ENCODE measurements around the gene CCDC57.
"Not testable (repeated sequence)": the region's sequence is repeated elsewhere in the genome, so short reads cannot be mapped to it uniquely, and the experiment has no call there.

The CCDC57 gene, protein sequence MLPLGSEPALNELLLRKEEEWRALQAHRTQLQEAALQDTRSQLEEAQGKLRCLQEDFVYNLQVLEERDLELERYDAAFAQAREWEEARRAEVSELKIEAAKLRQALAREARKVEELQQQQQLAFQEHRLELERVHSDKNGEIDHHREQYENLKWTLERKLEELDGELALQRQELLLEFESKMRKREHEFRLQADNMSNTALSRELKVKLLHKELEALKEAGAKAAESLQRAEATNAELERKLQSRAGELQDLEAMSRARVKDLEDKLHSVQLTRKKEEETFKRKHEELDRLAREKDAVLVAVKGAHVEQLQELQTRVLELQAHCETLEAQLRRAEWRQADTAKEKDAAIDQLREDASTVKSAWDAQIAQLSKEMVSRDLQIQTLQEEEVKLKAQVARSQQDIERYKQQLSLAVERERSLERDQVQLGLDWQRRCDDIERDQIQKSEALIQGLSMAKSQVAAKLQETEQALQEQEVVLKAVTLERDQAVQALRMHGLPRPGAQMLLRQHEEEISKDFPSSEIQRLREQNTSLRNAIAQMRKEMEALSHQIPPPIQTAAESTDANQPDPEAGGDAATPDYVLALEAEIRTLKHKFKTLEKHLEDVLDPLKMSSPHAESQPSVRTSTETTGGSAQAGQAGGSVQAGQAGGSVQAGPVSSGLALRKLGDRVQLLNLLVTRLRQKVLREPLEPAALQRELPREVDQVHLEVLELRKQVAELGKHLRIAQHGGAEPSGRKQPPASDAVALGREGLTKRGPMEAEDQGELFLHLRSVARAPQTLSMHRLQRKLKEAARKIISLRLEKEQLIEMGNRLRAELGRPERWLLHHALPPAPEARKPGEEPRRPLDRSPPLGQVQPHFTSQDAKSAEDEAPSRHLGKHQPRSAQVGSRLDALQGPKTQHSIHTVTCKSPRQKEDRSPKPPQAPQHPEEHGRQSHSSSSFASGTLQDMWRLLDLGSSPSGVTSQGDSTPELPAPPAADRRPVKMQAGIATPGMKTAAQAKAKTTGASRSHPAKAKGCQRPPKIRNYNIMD

DNA sequence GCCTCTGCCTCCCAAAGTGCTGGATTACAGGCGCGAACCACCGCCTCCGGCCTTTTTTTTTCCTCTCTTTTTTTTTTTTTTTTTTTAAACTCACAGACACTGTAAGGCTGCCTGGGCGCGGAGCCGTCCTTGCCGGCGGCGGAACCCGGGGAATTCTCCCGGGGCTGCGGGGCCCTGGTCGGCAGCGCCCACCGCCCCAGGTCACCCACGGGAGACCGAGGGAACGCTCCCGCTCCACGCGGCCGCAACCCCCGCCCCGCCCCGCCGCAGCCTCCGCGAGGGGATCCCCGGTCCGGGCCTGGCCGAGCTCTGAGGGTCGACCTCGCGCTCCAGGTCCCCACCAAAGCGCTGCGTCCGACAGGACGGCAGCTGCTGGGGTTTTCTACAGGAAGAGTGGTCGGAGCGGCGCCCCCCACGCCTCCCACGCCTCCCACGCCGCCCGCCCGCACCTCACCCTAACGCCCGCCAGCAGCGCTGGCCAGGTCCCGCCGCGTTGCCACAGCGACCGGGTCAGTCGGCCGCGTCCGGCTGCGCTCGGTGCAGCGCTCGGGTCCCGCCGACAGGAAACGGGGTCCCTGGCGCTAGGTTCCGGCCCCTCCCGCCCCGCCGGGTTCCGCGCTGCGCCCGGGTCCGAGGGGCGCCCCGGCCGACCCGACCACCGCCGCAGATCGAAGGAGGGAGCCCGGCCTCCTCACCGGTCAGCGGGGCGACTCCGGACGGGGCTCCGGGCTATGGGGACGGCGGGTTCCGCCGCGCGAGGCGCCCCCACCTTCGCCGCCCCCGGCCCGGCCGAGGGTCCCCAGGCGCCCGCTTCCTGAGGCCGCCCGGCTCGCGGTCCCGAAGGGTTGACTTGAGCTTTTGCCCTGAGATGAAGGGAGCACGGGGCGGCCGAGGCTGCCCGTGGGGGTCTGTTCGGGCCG lies at the start of gene CCDC57:
Gene CCDC57 (minus strand): TSS at position 512 of the 920 bp plus-strand sequence. CDS start 10,898 bp downstream, outside the sequence.
- DNase-seq: no peak

DNA sequence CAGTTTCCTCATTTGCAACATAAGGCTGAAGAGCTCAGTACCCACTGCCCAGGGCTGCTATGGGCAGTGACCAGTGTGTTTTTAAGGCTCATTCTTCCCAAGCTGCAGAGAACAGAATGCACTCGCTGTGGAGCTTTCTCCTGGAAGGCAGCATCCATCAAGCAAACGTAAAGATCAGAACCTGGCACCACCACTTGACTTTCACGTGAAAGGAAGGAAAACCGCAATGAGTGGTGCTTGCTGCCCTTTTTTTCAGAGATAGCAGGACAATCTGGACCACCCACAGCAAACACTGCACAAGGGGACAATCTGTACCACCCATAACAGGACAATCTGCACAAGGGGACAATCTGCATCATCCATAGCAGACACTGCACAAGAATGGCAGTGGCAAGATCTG lies 49.7 kb upstream of the CCDC57 start:
- no peak for DNase-seq

DNA sequence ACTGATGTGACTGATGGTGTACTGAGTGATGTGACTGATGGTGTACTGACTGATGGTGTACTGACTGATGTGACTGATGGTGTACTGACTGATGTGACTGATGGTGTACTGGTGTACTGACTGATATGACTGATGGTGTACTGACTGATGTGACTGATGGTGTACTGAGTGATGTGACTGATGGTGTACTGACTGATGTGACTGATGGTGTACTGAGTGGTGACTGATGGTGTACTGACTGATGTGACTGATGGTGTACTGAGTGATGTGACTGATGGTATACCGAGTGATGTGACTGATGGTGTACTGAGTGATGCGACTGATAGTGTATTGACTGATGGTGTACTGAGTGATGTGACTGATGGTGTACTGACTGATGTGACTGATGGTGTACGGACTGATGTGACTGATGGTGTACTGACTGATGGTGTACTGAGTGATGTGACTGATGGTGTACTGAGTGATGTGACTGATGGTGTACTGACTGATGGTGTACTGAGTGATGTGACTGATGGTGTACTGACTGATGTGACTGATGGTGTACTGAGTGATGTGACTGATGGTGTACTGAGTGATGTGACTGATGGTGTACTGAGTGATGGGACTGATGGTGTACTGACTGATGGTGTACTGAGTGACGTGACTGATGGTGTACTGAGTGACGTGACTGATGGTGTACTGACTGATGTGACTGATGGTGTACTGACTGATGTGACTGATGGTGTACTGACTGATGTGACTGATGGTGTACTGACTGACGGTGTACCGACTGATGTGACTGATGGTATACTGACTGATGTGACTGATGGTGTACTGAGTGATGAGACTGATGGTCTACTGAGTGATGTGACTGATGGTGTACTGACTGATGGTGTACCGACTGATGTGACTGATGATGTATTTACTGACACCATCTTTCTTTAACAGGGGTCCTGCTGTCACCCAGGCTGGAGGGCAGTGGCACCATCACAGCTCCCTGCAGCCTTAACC lies 47.6 kb upstream of the CCDC57 start:
- not testable (repeated sequence) for DNase-seq

DNA sequence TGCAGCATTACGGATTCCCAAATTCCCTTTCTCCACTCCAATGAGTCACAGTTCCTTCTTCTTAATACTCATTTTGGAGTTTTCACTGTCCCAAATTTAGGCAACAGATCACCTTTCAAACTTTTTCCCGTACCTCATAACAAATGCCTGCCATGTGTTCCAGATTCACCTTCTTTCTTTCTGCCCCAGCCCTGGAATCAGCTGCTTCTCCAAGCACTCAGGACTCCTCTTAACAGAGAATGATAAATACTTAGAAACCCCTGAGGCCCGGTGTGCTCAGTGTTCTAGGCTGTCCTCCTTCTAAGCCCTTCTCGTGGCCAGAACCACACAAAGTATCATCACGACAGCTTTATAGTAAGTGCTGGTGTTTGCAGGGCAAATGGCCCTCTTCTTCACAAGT lies 45.9 kb upstream of the CCDC57 start:
- DNase-seq: no peak

DNA sequence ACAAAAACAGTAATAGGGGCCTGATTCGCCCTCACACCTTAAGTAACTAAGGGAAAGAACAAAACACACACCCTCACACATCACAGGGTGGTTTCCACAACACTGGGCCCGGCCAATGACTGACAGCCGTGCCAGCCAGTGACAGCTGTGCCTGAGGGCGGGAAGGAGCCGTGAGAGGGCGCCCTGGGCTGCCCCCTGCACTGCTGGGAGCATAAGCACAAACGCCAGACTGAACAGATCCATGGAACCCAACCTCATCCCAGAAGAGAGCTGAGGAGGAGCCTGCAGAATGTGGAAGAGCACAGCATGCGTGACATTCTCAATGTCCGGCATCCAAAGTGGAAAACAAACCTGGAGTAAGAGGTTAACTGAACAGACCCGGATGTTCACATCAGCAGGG lies 44.8 kb upstream of the CCDC57 start:
- DNase-seq: peak; percentile 79

DNA sequence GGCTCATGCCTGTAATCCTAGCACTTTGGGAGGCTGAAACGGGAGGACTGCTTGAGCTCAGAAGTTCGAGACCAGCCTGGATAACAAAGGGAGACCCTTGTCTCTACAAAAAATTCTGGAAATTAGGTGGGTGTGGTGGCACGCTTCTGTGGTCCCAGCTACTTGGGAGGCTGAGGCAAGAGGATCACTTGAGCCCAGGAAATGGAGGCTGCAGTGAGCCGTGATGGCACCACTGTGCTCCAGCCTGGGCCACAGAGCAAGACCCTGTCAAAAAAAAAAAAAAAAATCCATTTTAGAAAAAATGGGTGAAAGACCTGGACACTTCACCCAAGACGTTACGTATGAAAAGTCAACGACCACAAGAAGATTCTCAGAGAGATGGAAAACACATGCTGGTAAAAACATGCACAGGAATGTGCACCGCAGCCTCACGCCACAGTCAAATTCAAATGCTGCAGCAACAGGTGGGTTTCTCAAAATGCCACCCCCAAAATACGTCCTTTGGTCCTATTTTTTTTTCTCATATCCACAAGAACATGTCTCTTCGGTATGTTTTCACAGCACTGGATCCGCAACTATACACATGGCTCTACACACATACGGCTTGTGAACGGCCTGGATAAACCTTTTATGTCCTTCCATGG lies 43.7 kb upstream of the CCDC57 start:
- DNase-seq: no peak

DNA sequence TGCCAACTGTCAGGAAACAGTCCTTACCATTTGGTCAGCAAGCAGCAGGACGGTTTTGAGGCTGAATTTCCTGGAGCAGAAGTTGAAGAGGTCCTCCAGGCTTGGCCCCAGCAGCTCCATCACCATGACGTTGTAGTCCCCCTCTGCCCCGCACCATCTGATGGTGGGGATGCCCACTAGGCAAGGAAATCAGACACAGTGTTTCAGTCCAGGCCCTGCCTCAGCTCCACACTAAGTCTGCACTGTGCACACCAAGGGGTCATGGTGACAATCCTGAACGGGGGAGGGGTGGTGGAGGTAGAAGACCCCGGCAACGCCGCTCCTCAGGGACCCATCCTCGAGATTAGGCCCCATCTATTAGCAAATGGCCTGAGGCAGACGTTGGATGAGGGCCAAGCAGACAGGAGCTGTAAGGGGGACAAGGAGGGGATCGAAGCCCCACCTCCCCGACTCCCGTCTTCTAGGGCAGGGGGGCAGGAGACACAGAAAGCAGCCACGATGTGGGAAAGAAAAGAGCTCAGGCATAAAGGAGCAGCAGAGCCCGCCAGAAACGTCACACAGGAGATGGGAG lies 42.8 kb upstream of the CCDC57 start:
- no peak for DNase-seq

DNA sequence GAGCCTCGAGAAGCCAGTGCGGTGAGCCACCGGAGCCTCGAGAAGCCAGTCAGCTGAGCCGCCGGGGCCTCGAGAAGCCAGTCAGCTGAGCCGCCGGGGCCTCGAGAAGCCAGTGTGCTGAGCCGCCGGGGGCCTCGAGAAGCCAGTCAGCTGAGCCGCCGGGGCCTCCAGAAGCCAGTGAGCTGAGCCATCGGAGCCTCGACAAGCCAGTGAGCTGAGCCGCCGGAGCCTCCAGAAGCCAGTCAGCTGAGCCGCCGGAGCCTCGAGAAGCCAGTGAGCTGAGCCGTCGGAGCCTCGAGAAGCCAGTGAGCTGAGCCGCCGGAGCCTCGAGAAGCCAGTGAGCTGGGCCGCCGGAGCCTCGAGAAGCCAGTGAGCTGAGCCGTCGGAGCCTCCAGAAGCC lies 42.1 kb upstream of the CCDC57 start:
- not testable (repeated sequence) for DNase-seq

DNA sequence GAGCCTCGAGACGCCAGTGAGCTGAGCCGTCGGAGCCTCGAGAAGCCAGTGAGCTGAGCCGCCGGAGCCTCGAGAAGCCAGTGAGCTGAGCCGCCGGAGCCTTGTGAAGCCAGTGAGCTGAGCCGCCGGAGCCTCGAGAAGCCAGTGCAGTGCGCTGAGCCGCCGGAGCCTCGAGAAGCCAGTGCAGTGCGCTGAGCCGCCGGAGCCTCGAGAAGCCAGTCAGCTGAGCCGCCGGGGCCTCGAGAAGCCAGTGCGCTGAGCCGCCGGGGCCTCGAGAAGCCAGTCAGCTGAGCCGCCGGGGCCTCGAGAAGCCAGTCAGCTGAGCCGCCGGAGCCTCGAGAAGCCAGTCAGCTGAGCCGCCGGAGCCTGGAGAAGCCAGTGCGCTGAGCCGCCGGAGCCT lies 41.5 kb upstream of the CCDC57 start:
- DNase-seq: not testable (repeated sequence)

DNA sequence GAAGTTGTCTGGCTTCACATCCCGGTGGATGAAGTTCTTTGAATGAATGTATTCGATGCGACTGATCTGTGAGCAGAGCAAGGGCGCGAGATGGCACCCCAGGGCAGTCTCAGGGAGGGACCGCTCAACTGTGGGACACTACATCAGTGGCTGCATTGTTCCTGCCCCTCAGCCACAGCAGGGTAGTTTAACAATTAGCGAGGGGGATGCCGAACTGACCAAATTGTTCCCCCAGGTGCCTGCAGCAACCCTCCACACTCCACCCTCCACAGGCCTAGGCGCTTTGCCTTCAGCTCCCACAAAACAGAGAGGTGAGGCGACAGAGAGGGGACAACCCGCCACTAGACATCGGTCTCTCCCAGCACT lies 40.5 kb upstream of the CCDC57 start:
- DNase-seq: no peak

DNA sequence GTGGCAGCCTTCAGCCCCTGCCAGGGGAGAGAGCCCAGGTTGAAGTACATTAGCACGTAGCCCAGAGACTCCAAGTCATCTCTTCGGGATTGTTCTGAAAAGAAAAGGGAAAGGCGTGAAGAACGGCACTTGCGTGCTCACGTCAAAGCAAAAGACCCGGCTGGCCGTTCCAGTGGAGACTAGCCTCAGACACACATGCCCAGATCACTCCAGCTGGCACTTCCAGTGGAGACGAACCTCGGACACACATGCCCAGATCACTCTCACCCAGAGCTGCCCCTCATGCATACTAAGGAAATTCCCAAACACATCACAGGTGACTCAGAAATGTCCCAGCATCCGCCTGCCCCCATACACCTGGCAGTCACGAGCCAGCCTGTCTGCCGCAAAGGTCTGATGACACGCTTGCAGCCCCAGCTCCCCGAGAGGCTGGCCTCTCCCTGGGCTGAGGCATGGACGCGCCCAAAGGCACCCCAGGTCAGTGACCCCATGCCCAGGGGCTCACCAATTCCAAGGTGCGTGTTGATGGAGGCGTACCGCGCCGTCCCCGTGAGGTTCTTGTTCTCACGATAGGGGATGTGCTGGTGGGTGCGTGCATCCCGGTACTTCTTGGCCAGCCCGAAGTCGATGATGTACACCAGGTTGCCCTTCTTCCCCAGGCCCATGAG lies 40.0 kb upstream of the CCDC57 start:
- DNase-seq: no peak

DNA sequence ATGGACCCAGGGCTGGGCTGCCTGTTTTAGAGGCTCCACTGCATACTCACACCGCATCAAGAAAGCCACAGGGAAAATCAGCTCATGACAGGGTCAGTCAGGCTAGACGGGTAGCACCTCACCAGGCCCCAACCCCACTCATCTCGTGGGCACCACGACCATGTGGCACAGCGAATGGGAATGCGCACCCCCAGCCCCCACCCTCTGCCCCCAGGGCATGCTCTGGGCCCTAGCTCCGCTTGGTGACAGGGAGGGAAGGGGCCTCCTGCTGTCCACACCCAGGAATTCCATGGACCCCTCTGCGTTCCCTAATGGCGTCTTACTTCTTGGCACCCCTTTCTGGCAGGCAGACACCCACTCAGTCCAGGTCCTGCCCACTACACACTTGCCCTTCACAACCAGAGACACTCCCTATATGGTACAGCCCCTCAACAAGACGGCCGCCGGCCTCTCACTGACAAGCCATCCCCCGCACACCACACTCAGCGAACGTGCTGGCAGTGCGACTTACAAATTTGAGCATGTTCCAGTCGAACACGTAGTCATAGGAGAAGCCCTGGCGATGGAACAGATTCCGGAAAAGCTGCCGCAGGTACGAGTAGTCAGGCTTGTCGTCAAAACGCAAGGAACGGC lies 38.3 kb upstream of the CCDC57 start:
- no peak for DNase-seq

DNA sequence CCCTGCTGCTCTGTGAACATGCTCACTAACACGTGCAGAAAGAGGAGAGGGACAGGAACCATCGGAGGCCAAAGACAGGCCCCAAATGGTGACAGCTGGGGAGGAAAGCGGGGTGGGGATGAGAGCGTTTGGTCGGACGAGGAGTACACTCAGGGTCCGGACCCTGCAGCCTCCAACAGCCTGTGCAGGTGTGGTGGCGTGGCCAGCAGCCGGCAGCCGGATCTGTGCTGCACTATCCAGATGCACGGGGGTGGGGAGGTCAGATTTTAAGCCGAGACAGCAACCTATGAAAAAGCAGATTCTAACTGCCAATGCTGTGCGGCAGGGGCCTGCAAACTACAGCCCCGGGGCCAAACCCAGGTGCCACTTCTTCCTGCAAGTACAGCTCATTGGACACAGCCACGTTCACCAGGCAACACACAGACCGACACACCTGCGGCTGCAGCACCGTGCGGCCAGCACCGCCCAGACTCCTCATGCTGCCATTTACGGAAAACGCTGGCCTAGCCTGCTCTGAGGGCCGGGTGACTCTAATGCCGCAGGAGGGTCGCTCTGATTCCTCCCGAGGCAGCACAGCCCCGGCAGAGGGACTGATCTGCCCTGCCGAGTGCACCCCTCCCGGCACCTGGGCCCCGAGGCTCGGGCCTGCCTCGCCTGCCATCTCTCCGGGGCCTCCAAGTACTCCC lies 37.4 kb upstream of the CCDC57 start:
- DNase-seq: no peak

DNA sequence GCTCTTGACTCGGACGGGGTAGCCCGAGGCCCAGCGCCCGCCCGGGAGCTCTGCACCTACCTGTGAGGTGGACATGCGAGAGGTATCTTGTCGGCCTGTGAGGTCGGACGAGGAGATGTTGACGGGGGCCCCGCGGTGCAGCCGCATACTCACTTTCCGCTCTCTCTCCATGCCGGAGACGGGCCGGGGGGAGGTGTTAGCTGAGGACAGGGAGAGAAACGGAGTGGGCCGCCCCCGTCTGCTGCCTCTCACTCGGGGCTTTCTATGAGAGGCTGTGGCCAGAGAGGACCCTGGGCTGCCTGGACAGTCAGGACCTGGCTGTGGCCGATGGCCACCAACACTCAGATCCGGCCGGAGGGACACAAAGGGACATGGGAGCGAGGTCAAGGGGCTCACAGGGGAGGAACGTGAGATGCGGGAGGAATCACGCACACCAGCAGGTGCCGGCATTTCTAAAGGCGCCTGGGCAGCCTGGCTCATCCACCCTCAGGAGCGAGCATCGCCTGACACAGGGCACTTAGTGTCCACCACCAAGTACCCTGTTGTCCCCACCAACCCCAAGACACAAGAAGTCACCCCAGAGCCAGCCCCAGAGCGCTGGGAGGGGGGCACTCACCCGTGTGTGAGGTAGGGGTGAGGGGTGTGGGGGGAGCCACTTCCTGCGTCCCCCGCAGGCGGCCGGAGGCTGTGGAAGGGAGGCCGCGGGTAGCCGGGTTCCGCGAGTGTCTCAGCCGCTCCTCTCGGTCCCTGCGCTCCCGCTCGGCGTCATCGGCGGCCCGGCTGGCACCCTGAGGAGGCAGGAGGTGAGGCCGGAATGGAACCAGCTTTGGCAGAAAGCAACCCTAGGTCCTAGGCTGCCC lies 36.4 kb upstream of the CCDC57 start:
- no peak for DNase-seq

DNA sequence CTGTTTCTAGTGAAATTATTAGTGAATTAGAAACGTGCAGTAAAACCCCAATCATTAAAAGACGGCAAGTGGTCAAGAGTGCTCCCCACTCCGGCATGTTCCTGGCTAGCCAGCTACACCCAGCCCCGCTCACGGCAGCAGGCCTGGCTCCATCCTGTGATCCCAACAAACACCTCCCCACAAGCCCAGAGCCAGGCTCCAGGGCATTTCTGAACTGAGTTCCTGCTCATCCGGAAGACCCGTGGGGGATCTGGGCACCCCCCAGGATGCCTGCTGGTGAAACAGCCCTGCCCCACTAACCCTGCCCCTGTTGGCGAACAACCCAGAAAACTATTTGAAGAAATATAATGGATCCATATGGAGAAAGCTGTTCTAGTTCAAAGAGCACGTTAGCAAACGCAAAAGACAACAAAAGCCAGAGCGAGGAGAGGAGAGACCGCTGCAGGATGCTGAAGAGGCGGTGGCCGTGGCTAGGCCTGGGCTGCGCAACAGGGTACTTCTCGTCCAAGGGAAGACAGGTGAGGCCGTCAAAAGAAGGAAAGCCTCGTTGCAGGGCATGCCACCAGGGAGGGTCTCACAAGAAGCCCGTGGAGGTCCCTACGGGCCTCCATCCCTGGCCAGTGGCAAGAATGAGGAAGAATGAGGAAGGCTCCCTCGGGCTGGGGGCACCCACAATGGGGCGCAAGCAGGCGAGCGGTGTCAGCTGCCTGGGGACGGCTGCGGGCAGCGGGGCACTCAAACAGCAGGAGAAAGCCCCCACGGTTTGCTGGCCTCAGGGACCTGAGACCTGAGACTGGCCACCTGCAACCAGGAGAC lies 35.4 kb upstream of the CCDC57 start:
- DNase-seq: no peak

DNA sequence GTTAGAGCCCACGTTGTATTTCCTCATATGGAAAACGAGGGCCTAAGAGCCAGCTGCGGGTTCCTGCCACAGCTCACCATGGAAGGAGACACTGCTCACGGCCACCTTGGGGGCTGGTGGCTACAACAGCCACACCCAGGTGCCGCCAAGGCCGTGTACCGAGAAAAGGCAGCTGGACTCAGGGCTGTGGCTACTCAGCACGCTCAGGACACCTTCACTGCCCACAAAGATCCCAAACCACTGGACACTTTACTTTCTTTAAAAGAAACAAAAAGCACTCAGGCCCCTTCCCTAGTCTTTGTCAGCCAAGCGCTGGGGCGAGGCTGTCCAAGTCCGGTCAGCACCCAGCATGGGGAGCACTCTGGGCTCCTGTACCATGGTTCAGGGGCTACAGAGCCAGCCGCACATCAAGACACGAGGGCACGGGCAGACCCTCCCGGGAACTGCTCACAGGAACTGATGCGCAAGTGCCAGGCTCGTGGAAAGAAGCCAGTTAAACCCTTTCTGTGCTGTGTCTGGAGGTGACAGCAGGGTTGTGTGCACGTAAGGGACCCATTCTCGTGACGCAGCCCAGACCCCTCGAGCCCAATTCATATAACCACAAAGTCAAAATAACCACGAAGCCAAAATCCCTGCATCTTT lies 34.7 kb upstream of the CCDC57 start:
- DNase-seq: no peak
